Measurements from ENCODE around the gene LSM7.

DNA sequence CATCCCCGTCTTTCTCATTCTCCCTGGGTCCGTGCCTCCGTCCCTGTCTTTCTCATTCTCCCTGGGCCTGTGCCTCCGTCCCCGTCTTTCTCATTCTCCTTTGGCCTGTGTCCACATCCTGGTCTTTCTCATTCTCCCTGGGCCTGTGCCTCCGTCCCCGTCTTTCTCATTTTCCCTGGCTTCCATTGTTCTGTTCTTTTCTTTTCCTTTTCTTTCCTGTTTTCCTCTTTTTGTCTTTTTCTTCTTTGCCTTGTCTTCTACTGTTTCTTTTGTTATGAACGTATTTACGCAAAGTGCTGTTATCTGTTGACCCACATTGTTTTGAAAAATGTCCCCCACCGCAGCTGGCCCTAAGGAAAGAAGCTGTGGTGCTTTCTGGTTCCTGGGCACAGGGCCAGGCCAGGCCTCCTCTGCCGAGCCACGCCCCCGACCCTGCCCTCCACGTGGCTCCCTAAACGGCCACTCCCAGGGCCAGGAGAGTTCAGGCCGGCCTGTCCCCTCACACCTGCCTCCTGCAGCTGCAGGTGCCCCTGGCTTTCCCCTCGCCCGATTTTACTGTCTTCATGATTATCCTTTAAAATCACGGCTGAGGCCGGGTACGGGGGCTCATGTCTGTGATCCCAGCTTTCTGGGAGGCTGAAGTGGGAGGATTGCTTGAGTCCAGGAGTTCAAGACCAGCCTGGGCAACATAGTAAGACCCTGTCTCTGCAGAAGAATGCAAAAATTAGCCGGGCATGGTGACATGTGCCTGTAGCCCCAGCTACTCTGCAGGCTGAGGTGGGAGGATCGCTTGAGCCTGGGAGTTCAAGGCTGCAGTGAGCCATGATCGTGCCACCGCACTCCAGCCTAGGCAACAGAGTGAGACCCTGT lies 17.6 kb upstream of the LSM7 start:
- no peak for TF ChIP-seq POLR2A (IDR thresholded peaks at IDR 0.05)
- TF ChIP-seq, protein P1, sequence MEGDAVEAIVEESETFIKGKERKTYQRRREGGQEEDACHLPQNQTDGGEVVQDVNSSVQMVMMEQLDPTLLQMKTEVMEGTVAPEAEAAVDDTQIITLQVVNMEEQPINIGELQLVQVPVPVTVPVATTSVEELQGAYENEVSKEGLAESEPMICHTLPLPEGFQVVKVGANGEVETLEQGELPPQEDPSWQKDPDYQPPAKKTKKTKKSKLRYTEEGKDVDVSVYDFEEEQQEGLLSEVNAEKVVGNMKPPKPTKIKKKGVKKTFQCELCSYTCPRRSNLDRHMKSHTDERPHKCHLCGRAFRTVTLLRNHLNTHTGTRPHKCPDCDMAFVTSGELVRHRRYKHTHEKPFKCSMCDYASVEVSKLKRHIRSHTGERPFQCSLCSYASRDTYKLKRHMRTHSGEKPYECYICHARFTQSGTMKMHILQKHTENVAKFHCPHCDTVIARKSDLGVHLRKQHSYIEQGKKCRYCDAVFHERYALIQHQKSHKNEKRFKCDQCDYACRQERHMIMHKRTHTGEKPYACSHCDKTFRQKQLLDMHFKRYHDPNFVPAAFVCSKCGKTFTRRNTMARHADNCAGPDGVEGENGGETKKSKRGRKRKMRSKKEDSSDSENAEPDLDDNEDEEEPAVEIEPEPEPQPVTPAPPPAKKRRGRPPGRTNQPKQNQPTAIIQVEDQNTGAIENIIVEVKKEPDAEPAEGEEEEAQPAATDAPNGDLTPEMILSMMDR (IDR thresholded peaks at IDR 0.05) = no peak
